Activated CD4-positive, alpha-beta T cell treated with anti-CD3 and anti-CD28 coated beads for 36 hours (primary cell): ENCODE results near the gene DCP1A. TPM values are rescaled to one million over a fixed set of nuclear protein-coding genes. Genes with fewer than 3 reads are reported as not detected.
"Not testable (repeated sequence)": the region's sequence is repeated elsewhere in the genome, so short reads cannot be mapped to it uniquely, and the experiment has no call there.

ENCODE experiments used
- ATAC-seq: fragments of 200-7000 bp; cut with Tn5 transposase; one replicate; pipeline ENCODE4 v1.10.0; 2021; ENCODE audit warnings: mild to moderate bottlenecking, moderate library complexity
- CTCF ChIA-PET: fragments of 350-600 bp; sonication (Branson Sonifier 250); formaldehyde crosslinking; loops from one replicate; lab custom pipeline; 2021; ENCODE audit warnings: antibody characterized with exemption; lab: Charles Lee
- POLR2A ChIA-PET: fragments of 350-600 bp; sonication (Branson Sonifier 250); formaldehyde crosslinking; loops from one replicate; lab custom pipeline; 2021; ENCODE audit warnings: antibody characterized with exemption, inconsistent platforms; lab: Charles Lee
- DNase-seq: peaks from one replicate; pipeline ENCODE4 v3.0.0-alpha.2; 2020
- H3K27ac Mint-ChIP-seq: one replicate; pipeline ENCODE4 v1.8.0; 2021; ENCODE audit warnings: mixed read lengths
- H3K27me3 Mint-ChIP-seq: one replicate; pipeline ENCODE4 v1.8.0; 2021; ENCODE audit warnings: mixed read lengths
- H3K36me3 Mint-ChIP-seq: one replicate; pipeline ENCODE4 v1.8.0; 2021; ENCODE audit warnings: low read depth, mixed read lengths
- H3K4me1 Mint-ChIP-seq: one replicate; pipeline ENCODE4 v1.8.0; 2021; ENCODE audit warnings: mixed read lengths
- H3K4me3 Mint-ChIP-seq: one replicate; pipeline ENCODE4 v1.8.0; 2021; ENCODE audit warnings: mild to moderate bottlenecking, moderate library complexity, mixed read lengths
- H3K9me3 Mint-ChIP-seq: one replicate; pipeline ENCODE4 v1.8.0; 2021; ENCODE audit warnings: low read depth, mixed read lengths
- intact Hi-C, 2 experiments: fragments of 100-400 bp; cut with DNase I in 1 of 2; cut with micrococcal nuclease in 1 of 2; formaldehyde crosslinking; loops; one replicate each; pipeline versions ENCODE4 v1.14.2 to v1.15.1; 2022 to 2024; cut with DNase I, micrococcal nuclease
- total RNA-seq, 2 experiments: library from RNA; stranded (reverse); gene quantifications; one replicate each; pipeline ENCODE4 v1.2.3, GENCODE V29; 2021

DCP1A gene
- 10 to 100 TPM; 33.4 to 41.9 TPM for total RNA-seq

GRCh38 chr3:53347261-53348064 is at the start of gene DCP1A:
TSS of gene DCP1A (minus strand) at chr3:53347543. CDS start at chr3:53347517, 26 bp downstream.
- ChIA-PET POLR2A (interaction anchor here (0.6 to 1.3 kb wide), 3 partner anchors 27 to 941 kb away, joined by 3 to 7 read pairs (median 3); partner anchors contain the start of gene SELENOK), CTCF (interaction anchor here (0.7 to 1.4 kb wide), 4 partner anchors 9 to 542 kb away, joined by 3 to 7 read pairs (median 4); no protein-coding TSS in a partner anchor)
- H3K9me3 Mint-ChIP-seq: no peaks in the 10 kb centered on the region
- peaks cover 7% of the 10 kb centered on the region for H3K36me3 Mint-ChIP-seq
- H3K27ac Mint-ChIP-seq: peak within 1 kb of the TSS; percentile 99
- H3K27me3 Mint-ChIP-seq: no peaks in the 10 kb centered on the region
- DNase-seq (peak; percentile 97), ATAC-seq (peak; percentile 98)
- peak within 1 kb of the TSS; percentile 93 for H3K4me3 Mint-ChIP-seq
- peaks cover 21% of the 10 kb centered on the region for H3K4me1 Mint-ChIP-seq
- intact Hi-C loops: loop anchor here (1.0 to 10.0 kb wide), 12 partner anchors 48 to 1353 kb away; partner anchors contain the start of genes SELENOK (in 2 of the 2), ACTR8 (in 1 of the 2), NT5DC2 (in 1 of the 2) and PBRM1 (in 1 of the 2)

GRCh38 chr3:53384465-53385423 is 37.4 kb upstream of the DCP1A start:
- intact Hi-C loops: no loop called here
- Mint-ChIP-seq H3K9me3 (no peaks in the 10 kb centered on the region), H3K27ac (no peak overlapping the region), H3K36me3 (no peaks in the 10 kb centered on the region), H3K4me3 (no peak overlapping the region), H3K27me3 (peaks cover 18% of the 10 kb centered on the region), H3K4me1 (no peaks in the 10 kb centered on the region)
- POLR2A ChIA-PET: no interaction called here
- DNase-seq (no peak), ATAC-seq (no peak)
- CTCF ChIA-PET: interaction anchor here (1.1 kb wide), 1 partner anchor 9 kb away, joined by 4 read pairs; no protein-coding TSS in a partner anchor

- no peaks in the 10 kb centered on the region for H3K4me1 Mint-ChIP-seq
- peaks cover 23% of the 10 kb centered on the region for H3K27me3 Mint-ChIP-seq
- H3K4me3 Mint-ChIP-seq: no peak overlapping the region
- DNase-seq (no peak), ATAC-seq (peak; percentile 74)
- H3K36me3 Mint-ChIP-seq: no peaks in the 10 kb centered on the region
- no peaks in the 10 kb centered on the region for H3K9me3 Mint-ChIP-seq
- POLR2A ChIA-PET: no interaction called here
- intact Hi-C loops: no loop called here
- CTCF ChIA-PET: no interaction called here
- H3K27ac Mint-ChIP-seq: no peak overlapping the region
Measured at GRCh38 chr3:53382106-53382505, 34.8 kb upstream of the DCP1A start.

- Mint-ChIP-seq H3K4me1 (no peaks in the 10 kb centered on the region), H3K9me3 (no peaks in the 10 kb centered on the region), H3K27me3 (peaks cover 18% of the 10 kb centered on the region), H3K4me3 (no peak overlapping the region), H3K36me3 (no peaks in the 10 kb centered on the region), H3K27ac (no peak overlapping the region)
- intact Hi-C loops: no loop called here
- DNase-seq (no peak), ATAC-seq (no peak)
- ChIA-PET CTCF (no interaction called here), POLR2A (no interaction called here)
Measured at GRCh38 chr3:53380306-53380705, 33.0 kb upstream of the DCP1A start.

GRCh38 chr3:53379898-53380297 is 32.6 kb upstream of the DCP1A start:
- H3K36me3 Mint-ChIP-seq: no peaks in the 10 kb centered on the region
- ChIA-PET CTCF (no interaction called here), POLR2A (no interaction called here)

GRCh38 chr3:53377794-53378193 is 30.5 kb upstream of the DCP1A start:
- no peak overlapping the region for H3K4me3 Mint-ChIP-seq
- peaks cover 25% of the 10 kb centered on the region for H3K27me3 Mint-ChIP-seq
- H3K27ac Mint-ChIP-seq: no peak overlapping the region
- no peaks in the 10 kb centered on the region for H3K4me1 Mint-ChIP-seq
- DNase-seq (no peak), ATAC-seq (no peak)
- H3K36me3 Mint-ChIP-seq: no peaks in the 10 kb centered on the region
- no peaks in the 10 kb centered on the region for H3K9me3 Mint-ChIP-seq
- intact Hi-C loops: loop anchor here in 1 of 2 experiments (10.0 kb wide), 1 partner anchor 137 kb away; no protein-coding TSS in a partner anchor
- CTCF ChIA-PET: interaction anchor here (0.5 to 5.5 kb wide), 2 partner anchors 171 to 333 kb away, joined by 3 to 31 read pairs; no protein-coding TSS in a partner anchor
- POLR2A ChIA-PET: no interaction called here

More at GRCh38 chr3:53379898-53380297, 32.6 kb upstream of the DCP1A start:
- H3K27me3 Mint-ChIP-seq: peaks cover 18% of the 10 kb centered on the region
- intact Hi-C loops: loop anchor here in 1 of 2 experiments (10.0 kb wide), 1 partner anchor 135 kb away; no protein-coding TSS in a partner anchor
- H3K4me1 Mint-ChIP-seq: no peaks in the 10 kb centered on the region
- no peak overlapping the region for H3K27ac Mint-ChIP-seq
- ATAC-seq (no peak), DNase-seq (no peak)
- no peaks in the 10 kb centered on the region for H3K9me3 Mint-ChIP-seq
- H3K4me3 Mint-ChIP-seq: no peak overlapping the region

- DNase-seq (no peak), ATAC-seq (no peak)
- peaks cover 30% of the 10 kb centered on the region for H3K27me3 Mint-ChIP-seq
- intact Hi-C loops: loop anchor here in 1 of 2 experiments (10.0 kb wide), 1 partner anchor 138 kb away; no protein-coding TSS in a partner anchor
- H3K9me3 Mint-ChIP-seq: no peaks in the 10 kb centered on the region
- no peaks in the 10 kb centered on the region for H3K4me1 Mint-ChIP-seq
- H3K4me3 Mint-ChIP-seq: no peak overlapping the region
- POLR2A ChIA-PET: no interaction called here
- H3K27ac Mint-ChIP-seq: no peak overlapping the region
- CTCF ChIA-PET: interaction anchor here (1.1 to 5.5 kb wide), 2 partner anchors 14 to 334 kb away, joined by 3 to 31 read pairs; no protein-coding TSS in a partner anchor
- no peaks in the 10 kb centered on the region for H3K36me3 Mint-ChIP-seq
Measured at GRCh38 chr3:53376679-53377078, 29.3 kb upstream of the DCP1A start.

- peak; percentile 85 for DNase-seq
- peaks cover 31% of the 10 kb centered on the region for H3K27me3 Mint-ChIP-seq
- H3K36me3 Mint-ChIP-seq: no peaks in the 10 kb centered on the region
- no peak overlapping the region for H3K4me3 Mint-ChIP-seq
- intact Hi-C loops: loop anchor here (1.0 to 10.0 kb wide), 4 partner anchors 138 to 335 kb away; no protein-coding TSS in a partner anchor
- CTCF ChIA-PET: interaction anchor here (0.7 to 5.5 kb wide), 6 partner anchors 15 to 336 kb away, joined by 3 to 31 read pairs (median 4); no protein-coding TSS in a partner anchor
- H3K4me1 Mint-ChIP-seq: no peaks in the 10 kb centered on the region
- POLR2A ChIA-PET: interaction anchor here (0.6 kb wide), 1 partner anchor 67 kb away, joined by 3 read pairs; no protein-coding TSS in a partner anchor
- H3K9me3 Mint-ChIP-seq: no peaks in the 10 kb centered on the region
- peak; percentile 90 for ATAC-seq
- H3K27ac Mint-ChIP-seq: no peak overlapping the region
Measured at GRCh38 chr3:53375019-53375418, 27.7 kb upstream of the DCP1A start.

- H3K36me3 Mint-ChIP-seq, H3K4me3 Mint-ChIP-seq, DNase-seq, POLR2A ChIA-PET, H3K9me3 Mint-ChIP-seq, H3K27ac Mint-ChIP-seq, H3K4me1 Mint-ChIP-seq, ATAC-seq: not testable (repeated sequence)
- CTCF ChIA-PET: interaction anchor here (0.6 kb wide), 1 partner anchor 70 kb away, joined by 4 read pairs; no protein-coding TSS in a partner anchor
- H3K27me3 Mint-ChIP-seq: peaks cover 19% of the 10 kb centered on the region
- intact Hi-C loops: loop anchor here in 1 of 2 experiments (10.0 kb wide), 1 partner anchor 144 kb away; no protein-coding TSS in a partner anchor
Measured at GRCh38 chr3:53370719-53371118, 23.4 kb upstream of the DCP1A start.

GRCh38 chr3:53361852-53362251 is 14.5 kb upstream of the DCP1A start:
- no peaks in the 10 kb centered on the region for H3K4me1 Mint-ChIP-seq
- no peaks in the 10 kb centered on the region for H3K27me3 Mint-ChIP-seq
- H3K9me3 Mint-ChIP-seq: no peaks in the 10 kb centered on the region
- POLR2A ChIA-PET: no interaction called here
- DNase-seq (no peak), ATAC-seq (no peak)
- intact Hi-C loops: no loop called here
- no peak overlapping the region for H3K27ac Mint-ChIP-seq
- H3K4me3 Mint-ChIP-seq: no peak overlapping the region
- H3K36me3 Mint-ChIP-seq: no peaks in the 10 kb centered on the region
- CTCF ChIA-PET: interaction anchor here (0.6 kb wide), 1 partner anchor 44 kb away, joined by 3 read pairs; no protein-coding TSS in a partner anchor
